GM18519 (cell line): Measurements from ENCODE around the gene BMPER.

ENCODE experiments used
- ATAC-seq: cut with Tn5 transposase; IDR thresholded peaks from one replicate; pipeline ENCODE4 v1.9.1; 2021; ENCODE audit warnings: mild to moderate bottlenecking, moderate library complexity; ENCODE audit not compliant: unreplicated experiment, low FRiP score

Gene BMPER

DNA sequence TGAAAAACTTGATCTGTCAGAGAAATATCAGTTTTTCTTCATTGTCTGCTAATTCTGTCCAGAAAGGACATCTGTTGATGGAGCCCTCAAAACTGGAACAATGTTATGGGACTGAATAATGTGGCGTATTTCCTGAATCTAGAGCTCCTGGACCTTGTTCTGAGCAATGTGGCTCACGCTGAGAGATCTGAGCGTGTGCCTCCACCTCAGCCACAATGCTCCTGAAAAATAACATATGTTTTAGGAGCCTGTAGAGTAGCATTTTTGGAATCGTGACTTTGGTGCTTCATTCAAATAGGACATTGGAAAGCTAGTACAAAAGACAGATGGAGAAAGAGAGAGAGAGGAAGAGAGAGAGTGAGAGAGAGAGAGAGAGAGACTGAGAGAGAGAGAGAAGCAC, 110.3 kb downstream of the BMPER start:
- ATAC-seq, result no peak

DNA sequence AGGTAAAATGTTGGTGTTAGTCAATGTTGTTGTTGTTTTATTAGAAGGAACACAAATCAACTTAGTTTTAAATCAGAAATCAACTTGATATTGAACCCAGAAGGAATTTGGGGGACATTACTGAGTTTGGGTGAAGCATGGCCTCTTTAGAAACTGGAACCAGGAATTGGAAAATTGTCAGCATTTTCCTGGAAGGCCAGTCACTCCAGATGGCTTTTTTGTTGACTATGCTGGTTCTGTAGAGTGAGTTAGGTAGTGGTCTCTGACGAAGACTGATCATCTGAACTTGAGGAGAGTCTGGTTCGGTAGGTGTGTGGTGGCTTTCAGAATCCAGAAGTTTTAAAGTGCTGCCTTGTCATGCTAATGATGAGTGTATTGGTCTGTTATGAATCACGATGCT, 111.5 kb downstream of the BMPER start:
- ATAC-seq, result no peak

DNA sequence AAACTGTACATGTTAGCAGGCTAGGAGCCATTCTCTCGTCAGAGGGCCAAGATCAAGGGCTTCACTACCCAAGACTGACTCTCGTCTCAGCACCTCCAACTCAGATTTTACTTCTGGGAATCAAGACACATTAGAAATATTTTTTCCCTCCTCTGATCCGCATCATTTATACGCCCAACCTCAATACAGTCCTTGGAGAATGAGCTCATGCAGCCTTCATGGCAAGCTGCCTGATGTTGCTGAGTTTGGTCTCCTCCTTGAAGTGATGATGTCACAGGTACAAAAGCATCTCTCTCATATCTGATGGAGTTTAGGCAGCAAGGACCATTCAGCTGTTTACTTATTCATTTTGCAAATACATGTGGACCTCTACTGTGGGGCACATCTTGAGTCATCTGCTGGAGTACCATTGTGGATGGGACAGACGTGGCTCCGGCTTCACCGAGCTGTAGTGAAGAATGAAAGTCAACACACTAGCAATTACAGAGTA, 114.0 kb downstream of the BMPER start:
- no peak for ATAC-seq

DNA sequence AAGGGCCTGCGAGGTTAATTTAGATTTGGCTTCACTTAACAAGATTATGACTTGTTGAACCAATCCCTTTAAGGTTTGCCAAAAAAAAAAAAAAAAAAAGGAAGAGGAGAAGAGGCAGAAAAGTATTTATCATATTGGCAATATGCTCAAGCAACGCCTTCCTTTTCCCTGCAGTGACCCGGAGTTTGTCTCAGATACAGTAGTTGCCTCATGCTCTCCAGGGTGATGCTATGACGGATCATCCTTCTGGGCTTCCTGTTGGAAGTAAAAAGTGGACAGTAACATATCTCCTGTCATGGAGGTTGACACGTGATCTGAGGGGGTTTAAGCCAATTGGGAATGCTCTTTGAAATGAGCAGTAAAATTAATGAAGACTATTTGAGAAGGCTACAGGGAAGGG, 117.3 kb downstream of the BMPER start:
- ATAC-seq, result no peak

DNA sequence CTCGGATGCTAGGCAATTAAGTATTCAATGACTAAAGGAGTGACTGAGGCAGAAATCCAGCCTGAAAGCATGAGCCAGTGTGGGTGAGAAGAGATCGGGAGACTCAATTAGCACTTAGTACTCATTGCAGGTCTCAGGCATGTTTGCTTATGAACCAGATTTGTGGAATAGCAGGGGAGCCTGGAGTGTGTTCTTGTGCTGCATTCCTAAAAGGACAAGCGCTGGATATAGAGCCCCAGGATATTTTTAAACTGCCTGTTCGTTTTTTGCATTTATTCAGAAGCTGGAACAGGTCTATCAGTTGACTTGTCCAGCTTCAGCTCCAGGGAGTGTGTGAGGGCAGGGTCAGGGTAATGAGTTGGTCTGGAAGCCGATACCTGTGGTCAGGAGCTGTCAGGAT, 120.3 kb downstream of the BMPER start:
- ATAC-seq, result no peak

- ATAC-seq, result no peak
Observed at GRCh38 chr7:34026481-34027190, 121.3 kb downstream of the BMPER start.

- no peak for ATAC-seq
Observed at GRCh38 chr7:34031156-34031555, 125.8 kb downstream of the BMPER start.

DNA sequence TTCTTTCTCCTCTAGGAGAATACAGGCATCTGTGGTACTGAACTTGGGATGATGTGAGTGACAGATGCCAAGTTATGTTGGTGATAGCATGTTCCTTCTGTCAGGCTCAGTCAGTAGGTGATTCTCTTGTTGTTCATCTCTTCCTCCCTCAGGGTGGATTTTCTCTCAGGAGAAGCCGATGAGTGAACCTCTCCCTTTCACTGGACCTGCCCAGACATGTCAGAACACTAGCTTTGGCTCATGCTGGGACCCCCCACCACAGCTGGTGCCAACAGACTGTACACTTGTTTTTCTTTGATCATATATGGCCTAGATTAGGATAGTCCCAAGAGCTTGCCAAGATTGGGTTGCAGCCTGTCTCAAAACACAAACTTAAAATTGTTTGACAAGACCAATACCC, 129.4 kb downstream of the BMPER start:
- ATAC-seq, result no peak

- ATAC-seq, result no peak
Observed at GRCh38 chr7:34036051-34036920, 130.9 kb downstream of the BMPER start.

- ATAC-seq, result no peak
Observed at GRCh38 chr7:34036972-34037792, 131.8 kb downstream of the BMPER start.

GRCh38 chr7:34038816-34039470, 133.6 kb downstream of the BMPER start:
- ATAC-seq, result no peak

GRCh38 chr7:34041707-34042106, 136.4 kb downstream of the BMPER start:
- ATAC-seq, result no peak

- ATAC-seq, result no peak
Observed at GRCh38 chr7:34042406-34042805, 137.1 kb downstream of the BMPER start.

- no peak for ATAC-seq
Observed at GRCh38 chr7:34043461-34044305, 138.3 kb downstream of the BMPER start.

DNA sequence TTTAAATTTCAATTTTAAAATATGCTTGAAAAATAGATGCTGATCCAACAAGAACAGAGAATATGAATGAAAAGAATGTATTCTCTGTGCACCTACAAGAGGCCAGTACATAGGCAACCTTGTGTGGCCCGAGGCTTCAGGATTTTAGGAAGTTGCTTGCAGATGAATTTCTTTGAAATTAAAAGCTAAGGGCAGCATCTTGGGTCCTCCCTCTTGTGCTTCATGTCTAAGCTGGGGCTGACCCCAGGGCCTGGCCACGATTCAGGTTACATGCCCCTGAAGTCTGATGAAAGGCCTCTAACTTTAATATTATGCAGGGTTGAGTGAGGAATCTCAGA, 138.9 kb downstream of the BMPER start:
- ATAC-seq, result no peak

DNA sequence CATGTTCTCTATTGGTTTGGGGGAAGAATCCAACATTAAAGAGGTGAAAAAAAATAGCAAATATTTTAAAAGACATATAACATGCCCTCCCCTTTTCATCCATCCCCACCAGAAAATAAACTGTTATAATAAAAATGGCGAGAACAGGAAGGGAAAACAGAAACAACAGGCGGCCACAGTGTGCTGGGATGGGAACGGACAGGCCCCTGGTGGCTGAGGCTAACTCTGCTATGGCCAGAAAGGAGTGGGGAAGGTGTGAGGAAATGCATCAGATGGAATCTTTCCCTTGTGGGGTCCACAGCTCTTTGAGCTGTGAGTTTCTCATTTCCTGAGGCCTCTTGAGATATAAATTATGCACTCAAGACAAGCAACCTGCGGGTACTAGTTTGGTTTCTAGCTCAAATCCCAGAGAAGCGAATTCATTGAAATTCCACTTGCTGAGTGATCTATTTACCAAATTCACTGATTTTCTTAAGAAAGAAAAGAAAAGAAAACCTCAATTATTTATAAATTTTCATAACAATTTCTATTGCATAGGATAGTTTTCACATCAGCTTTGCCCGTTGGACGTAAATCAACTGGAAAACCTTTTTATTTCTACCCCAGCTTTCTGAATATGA, 139.5 kb downstream of the BMPER start:
- no peak for ATAC-seq

- ATAC-seq, result no peak
Observed at GRCh38 chr7:34048445-34048844, 143.1 kb downstream of the BMPER start.

GRCh38 chr7:34054075-34054474, 148.7 kb downstream of the BMPER start:
- ATAC-seq, result no peak

DNA sequence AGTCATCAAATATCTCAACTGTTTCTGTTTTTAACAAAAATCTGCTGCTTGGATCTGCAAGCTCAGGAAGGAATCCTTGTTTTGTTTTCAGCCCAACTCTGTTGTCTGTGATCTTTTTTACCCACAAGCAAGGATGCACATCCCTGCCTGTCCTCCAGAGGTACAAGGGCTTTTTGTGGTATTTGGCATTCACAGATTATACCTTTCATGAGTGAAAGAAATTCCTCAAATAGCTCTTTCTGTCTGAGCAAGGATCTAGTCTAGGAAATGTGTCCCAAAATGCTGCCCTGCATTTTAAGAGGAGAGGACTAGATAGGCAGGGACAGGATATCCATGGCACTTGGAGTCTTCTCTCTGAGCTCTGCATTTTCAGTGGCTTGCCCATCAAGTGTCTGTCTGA, 151.8 kb downstream of the BMPER start:
- ATAC-seq, result no peak
